BE2C (cell line): Measurements from ENCODE around the gene COLQ. TPM values are rescaled to one million over a fixed set of nuclear protein-coding genes. Genes with fewer than 3 reads are reported as not detected.
A peak's percentile ranks its signal among the peaks of the same experiment; 100 is the strongest.

ENCODE experiments used
- DNase-seq: peaks from one replicate; pipeline ENCODE4 v3.0.0-alpha.2; 2020
- H3K27me3 ChIP-seq: fragments of 250-450 bp; sonication (Bioruptor Pico); 2 replicates; pipeline ENCODE4 v1.5.1; 2020; ENCODE audit warnings: mild to moderate bottlenecking
- H3K36me3 ChIP-seq: fragments of 250-450 bp; sonication (Bioruptor Pico); 2 replicates; pipeline ENCODE4 v1.5.1; 2020; ENCODE audit warnings: mild to moderate bottlenecking
- H3K4me1 ChIP-seq: fragments of 250-450 bp; sonication (Bioruptor Pico); 2 replicates; pipeline ENCODE4 v1.5.1; 2020
- H3K4me3 ChIP-seq: 2 replicates; pipeline ENCODE4 v1.5.1; 2011; ENCODE audit warnings: low read depth, low read length
- H3K9me3 ChIP-seq: fragments of 250-450 bp; sonication (Bioruptor Pico); 2 replicates; pipeline ENCODE4 v1.5.1; 2020
- polyA plus RNA-seq: library from polyadenylated mRNA; unstranded; fragments of >200 nt; gene quantifications from one replicate; pipeline ENCODE4 v1.2.1, GENCODE V29; 2012; ENCODE audit warnings: low read depth, missing spikeins; ENCODE audit not compliant: insufficient read length, insufficient read depth
- TF ChIP-seq, protein P1 (sequence below): IDR thresholded peaks from 2 replicates; pipeline ENCODE4 v1.5.1; 2012; ENCODE audit warnings: mild to moderate bottlenecking, low read depth, low read length

The COLQ gene
- 1.9 TPM for polyA plus RNA-seq

DNA sequence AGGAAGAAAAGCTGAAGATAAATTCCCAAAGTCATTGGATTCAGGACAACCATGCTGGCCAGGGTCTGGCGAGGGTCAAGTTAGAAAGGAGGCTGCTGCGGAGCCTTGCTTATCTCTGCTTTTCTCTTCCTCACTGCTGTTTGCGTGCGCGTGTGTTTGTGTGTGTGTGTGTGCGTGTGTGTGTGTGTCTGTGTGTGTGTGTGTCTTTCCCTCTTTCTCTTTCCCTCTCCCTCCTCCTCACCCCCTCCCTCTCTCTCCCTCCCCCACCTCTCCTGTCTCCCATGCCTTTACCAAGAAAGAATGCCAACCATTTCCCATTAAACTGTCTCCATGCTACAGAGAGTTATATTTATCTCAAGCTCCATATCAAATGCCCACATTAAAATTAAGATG is at the start of gene COLQ:
COLQ (minus strand) TSS at position 134 of the 393 bp plus-strand sequence; CDS start at position 53, 81 bp downstream.
- H3K4me3 ChIP-seq, result no peak within 1 kb of the TSS
- H3K9me3 ChIP-seq, result no peaks in the 10 kb centered on the region
- H3K36me3 ChIP-seq, result no peaks in the 10 kb centered on the region
- no peaks in the 10 kb centered on the region for H3K27me3 ChIP-seq
- DNase-seq, result no peak
- TF ChIP-seq, protein P1, sequence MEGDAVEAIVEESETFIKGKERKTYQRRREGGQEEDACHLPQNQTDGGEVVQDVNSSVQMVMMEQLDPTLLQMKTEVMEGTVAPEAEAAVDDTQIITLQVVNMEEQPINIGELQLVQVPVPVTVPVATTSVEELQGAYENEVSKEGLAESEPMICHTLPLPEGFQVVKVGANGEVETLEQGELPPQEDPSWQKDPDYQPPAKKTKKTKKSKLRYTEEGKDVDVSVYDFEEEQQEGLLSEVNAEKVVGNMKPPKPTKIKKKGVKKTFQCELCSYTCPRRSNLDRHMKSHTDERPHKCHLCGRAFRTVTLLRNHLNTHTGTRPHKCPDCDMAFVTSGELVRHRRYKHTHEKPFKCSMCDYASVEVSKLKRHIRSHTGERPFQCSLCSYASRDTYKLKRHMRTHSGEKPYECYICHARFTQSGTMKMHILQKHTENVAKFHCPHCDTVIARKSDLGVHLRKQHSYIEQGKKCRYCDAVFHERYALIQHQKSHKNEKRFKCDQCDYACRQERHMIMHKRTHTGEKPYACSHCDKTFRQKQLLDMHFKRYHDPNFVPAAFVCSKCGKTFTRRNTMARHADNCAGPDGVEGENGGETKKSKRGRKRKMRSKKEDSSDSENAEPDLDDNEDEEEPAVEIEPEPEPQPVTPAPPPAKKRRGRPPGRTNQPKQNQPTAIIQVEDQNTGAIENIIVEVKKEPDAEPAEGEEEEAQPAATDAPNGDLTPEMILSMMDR, result no peak
- no peaks in the 10 kb centered on the region; the same call in 1 of the 2 replicates for H3K4me1 ChIP-seq

DNA sequence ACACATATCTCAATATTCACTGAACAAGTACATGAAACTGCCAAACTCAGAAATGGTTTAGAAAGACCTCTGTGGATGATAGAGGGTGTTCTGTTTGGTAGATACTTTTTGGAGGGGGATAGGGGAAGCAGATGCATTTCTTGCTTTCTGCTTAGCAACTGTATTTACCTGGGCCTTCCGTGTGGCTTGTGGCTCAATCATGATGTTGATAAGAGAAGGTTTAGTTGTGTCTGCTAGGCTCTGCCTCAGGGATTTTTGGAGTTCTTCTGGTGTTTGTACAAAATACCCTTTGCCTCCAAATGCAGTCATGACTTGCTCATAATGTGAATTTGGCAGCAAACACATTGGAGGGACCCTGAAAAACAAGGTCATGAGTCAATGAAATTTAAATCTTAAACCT is 41.7 kb upstream of the COLQ start:
- TF ChIP-seq, protein P1, result no peak
- H3K4me1 ChIP-seq, result no peaks in the 10 kb centered on the region
- DNase-seq, result no peak
- no peaks in the 10 kb centered on the region for H3K36me3 ChIP-seq
- H3K9me3 ChIP-seq, result no peaks in the 10 kb centered on the region
- H3K4me3 ChIP-seq, result no peak overlapping the region
- H3K27me3 ChIP-seq, result no peaks in the 10 kb centered on the region

DNA sequence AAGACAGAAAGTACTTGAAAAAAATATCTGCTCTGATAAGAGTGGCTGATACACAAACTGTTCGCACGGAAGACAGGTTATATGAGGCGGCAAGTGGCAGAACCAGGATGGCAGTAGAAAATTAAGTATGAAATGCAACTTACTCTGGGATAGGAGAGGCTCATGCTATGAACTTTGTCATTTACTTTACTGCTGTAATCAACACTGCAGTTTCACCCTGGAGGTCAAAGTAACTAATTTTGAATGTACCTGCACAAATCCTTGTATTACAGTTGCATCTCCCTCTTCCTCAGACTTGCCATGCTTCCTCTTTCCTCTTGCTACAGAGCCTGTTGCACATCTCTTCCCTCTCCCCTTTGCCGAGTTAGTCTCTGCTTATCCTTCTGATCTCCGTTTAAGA is 41.1 kb upstream of the COLQ start:
- no peak for DNase-seq
- no peak overlapping the region for H3K4me3 ChIP-seq
- H3K4me1 ChIP-seq, result no peaks in the 10 kb centered on the region
- TF ChIP-seq, protein P1, result no peak
- no peaks in the 10 kb centered on the region for H3K27me3 ChIP-seq
- H3K9me3 ChIP-seq, result no peaks in the 10 kb centered on the region
- H3K36me3 ChIP-seq, result no peaks in the 10 kb centered on the region

DNA sequence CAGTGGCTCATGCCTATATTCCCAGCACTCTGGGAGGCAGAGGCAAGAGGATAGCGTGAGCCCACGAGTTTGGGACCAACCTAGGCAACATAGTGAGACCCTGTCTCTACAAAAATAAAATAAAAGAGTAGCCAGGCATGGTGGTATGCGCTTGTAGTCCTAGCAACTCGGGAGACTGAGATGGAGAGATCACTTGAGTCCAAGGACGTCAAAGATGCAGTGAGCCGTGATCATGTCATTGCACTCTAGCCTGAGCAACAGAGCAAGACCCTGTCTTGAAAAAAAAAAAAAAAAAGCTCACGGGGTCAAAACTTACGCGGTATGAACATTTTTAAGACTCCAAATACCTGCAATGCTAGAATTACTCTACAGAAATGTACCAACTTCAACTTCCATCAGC is 37.1 kb upstream of the COLQ start:
- Histone ChIP-seq H3K9me3 (no peaks in the 10 kb centered on the region), H3K4me3 (no peak overlapping the region), H3K27me3 (no peaks in the 10 kb centered on the region), H3K4me1 (no peaks in the 10 kb centered on the region), H3K36me3 (no peaks in the 10 kb centered on the region)
- TF ChIP-seq, protein P1, result no peak
- no peak for DNase-seq

DNA sequence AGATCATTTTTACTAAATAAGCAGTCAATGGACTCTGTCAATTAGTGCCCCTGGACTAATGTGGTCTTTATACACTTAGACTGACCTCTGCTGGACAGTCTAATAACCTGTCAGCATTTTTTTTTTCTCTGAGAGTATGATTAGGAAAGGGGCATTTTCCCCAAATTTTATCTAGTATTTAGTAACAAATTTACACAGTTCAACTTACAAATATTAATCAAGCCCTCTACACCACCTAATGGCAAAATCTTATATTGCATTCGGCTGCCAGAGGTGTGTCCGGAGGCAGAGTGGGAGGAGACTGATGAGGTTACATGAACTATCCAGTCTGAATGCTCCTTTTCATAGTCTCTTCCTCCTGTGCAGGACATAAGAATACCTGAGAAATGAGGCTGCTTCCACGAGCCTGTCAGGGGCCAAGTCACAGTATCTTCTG is 36.0 kb upstream of the COLQ start:
- TF ChIP-seq, protein P1, result peak; percentile 50
- no peaks in the 10 kb centered on the region for H3K4me1 ChIP-seq
- H3K4me3 ChIP-seq, result no peak overlapping the region
- no peaks in the 10 kb centered on the region for H3K27me3 ChIP-seq
- H3K36me3 ChIP-seq, result no peaks in the 10 kb centered on the region
- no peaks in the 10 kb centered on the region for H3K9me3 ChIP-seq
- peak; percentile 17 for DNase-seq

DNA sequence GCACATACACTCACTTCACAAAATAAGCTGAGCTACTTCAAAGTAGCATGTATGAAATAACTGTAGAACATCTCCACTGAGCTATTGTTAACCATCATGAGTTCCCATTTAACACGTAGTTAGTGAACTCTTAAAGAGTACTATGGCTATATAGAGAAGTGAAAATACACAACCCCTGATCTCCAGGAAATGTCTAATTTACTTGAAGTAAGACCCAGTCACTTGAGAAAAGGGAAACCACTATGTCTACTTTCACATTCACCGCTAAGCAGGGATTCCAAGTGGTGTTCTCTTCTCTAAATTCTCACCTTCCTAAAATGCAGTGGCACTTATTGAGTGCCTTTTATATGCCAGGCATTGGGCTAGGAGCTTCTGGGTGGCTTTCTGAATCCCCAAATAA is 35.0 kb upstream of the COLQ start:
- no peak for DNase-seq
- H3K4me3 ChIP-seq, result no peak overlapping the region
- no peaks in the 10 kb centered on the region for H3K36me3 ChIP-seq

More for the DNA sequence above, 35.0 kb upstream of the COLQ start:
- TF ChIP-seq, protein P1, result no peak
- Histone ChIP-seq H3K9me3 (no peaks in the 10 kb centered on the region), H3K4me1 (no peaks in the 10 kb centered on the region), H3K27me3 (no peaks in the 10 kb centered on the region)
